Measurements from ENCODE around the gene BAK1.

BAK1 gene

GRCh38 chr6:33579828-33580714, at the start of gene BAK1:
TSS of gene BAK1 (minus strand) at chr6:33580276. CDS start at chr6:33577604, 2,672 bp downstream.
- peak within 1 kb of the TSS; percentile 98 for H3K4me3 ChIP-seq (ENCODE audit: low read length)
- peak within 1 kb of the TSS; percentile 97 for H3K9ac ChIP-seq (ENCODE audit: low read length)
- H3K27me3 ChIP-seq (ENCODE audit: control insufficient read depth, insufficient read depth, low read length) = no peaks in the 10 kb centered on the region
- H3K9me3 ChIP-seq (ENCODE audit: control insufficient read depth, low read length) = no peaks in the 10 kb centered on the region
- peaks cover 7% of the 10 kb centered on the region for H3K36me3 ChIP-seq (ENCODE audit: control insufficient read depth, insufficient read depth, low read length)
- H3K4me1 ChIP-seq (ENCODE audit: control insufficient read depth, insufficient read depth, low read length) = peaks cover 40% of the 10 kb centered on the region

GRCh38 chr6:33628401-33628964, 48.4 kb upstream of the BAK1 start:
- Histone ChIP-seq H3K4me1 (ENCODE audit: control insufficient read depth, insufficient read depth, low read length) (peaks cover 92% of the 10 kb centered on the region), H3K36me3 (ENCODE audit: control insufficient read depth, insufficient read depth, low read length) (no peaks in the 10 kb centered on the region), H3K27me3 (ENCODE audit: control insufficient read depth, insufficient read depth, low read length) (no peaks in the 10 kb centered on the region), H3K9me3 (ENCODE audit: control insufficient read depth, low read length) (no peaks in the 10 kb centered on the region), H3K9ac (ENCODE audit: low read length) (no peak overlapping the region), H3K4me3 (ENCODE audit: low read length) (no peak overlapping the region)

GRCh38 chr6:33627876-33628275, 47.8 kb upstream of the BAK1 start:
- H3K4me3 ChIP-seq (ENCODE audit: low read length) = no peak overlapping the region
- H3K27me3 ChIP-seq (ENCODE audit: control insufficient read depth, insufficient read depth, low read length) = no peaks in the 10 kb centered on the region
- peak overlapping the region; percentile 9 for H3K9ac ChIP-seq (ENCODE audit: low read length)
- no peaks in the 10 kb centered on the region for H3K36me3 ChIP-seq (ENCODE audit: control insufficient read depth, insufficient read depth, low read length)
- peaks cover 90% of the 10 kb centered on the region for H3K4me1 ChIP-seq (ENCODE audit: control insufficient read depth, insufficient read depth, low read length)
- H3K9me3 ChIP-seq (ENCODE audit: control insufficient read depth, low read length) = no peaks in the 10 kb centered on the region

- Histone ChIP-seq H3K27me3 (ENCODE audit: control insufficient read depth, insufficient read depth, low read length) (no peaks in the 10 kb centered on the region), H3K9ac (ENCODE audit: low read length) (peak overlapping the region; percentile 99), H3K4me3 (ENCODE audit: low read length) (peak overlapping the region; percentile 15), H3K9me3 (ENCODE audit: control insufficient read depth, low read length) (no peaks in the 10 kb centered on the region), H3K4me1 (ENCODE audit: control insufficient read depth, insufficient read depth, low read length) (peaks cover 64% of the 10 kb centered on the region), H3K36me3 (ENCODE audit: control insufficient read depth, insufficient read depth, low read length) (no peaks in the 10 kb centered on the region)
Observed at GRCh38 chr6:33624856-33625255, 44.8 kb upstream of the BAK1 start.

GRCh38 chr6:33623895-33624381, 43.9 kb upstream of the BAK1 start:
- Histone ChIP-seq H3K9ac (ENCODE audit: low read length) (peak overlapping the region; percentile 99), H3K4me1 (ENCODE audit: control insufficient read depth, insufficient read depth, low read length) (peaks cover 66% of the 10 kb centered on the region), H3K9me3 (ENCODE audit: control insufficient read depth, low read length) (no peaks in the 10 kb centered on the region), H3K27me3 (ENCODE audit: control insufficient read depth, insufficient read depth, low read length) (no peaks in the 10 kb centered on the region), H3K36me3 (ENCODE audit: control insufficient read depth, insufficient read depth, low read length) (no peaks in the 10 kb centered on the region), H3K4me3 (ENCODE audit: low read length) (peak overlapping the region; percentile 9)

GRCh38 chr6:33622456-33623431, 42.7 kb upstream of the BAK1 start:
- Histone ChIP-seq H3K9me3 (ENCODE audit: control insufficient read depth, low read length) (no peaks in the 10 kb centered on the region), H3K4me1 (ENCODE audit: control insufficient read depth, insufficient read depth, low read length) (peaks cover 55% of the 10 kb centered on the region), H3K4me3 (ENCODE audit: low read length) (peak overlapping the region; percentile 87), H3K27me3 (ENCODE audit: control insufficient read depth, insufficient read depth, low read length) (no peaks in the 10 kb centered on the region), H3K36me3 (ENCODE audit: control insufficient read depth, insufficient read depth, low read length) (no peaks in the 10 kb centered on the region), H3K9ac (ENCODE audit: low read length) (peak overlapping the region; percentile 99)

GRCh38 chr6:33621711-33622388, 41.8 kb upstream of the BAK1 start:
- Histone ChIP-seq H3K9me3 (ENCODE audit: control insufficient read depth, low read length) (no peaks in the 10 kb centered on the region), H3K4me1 (ENCODE audit: control insufficient read depth, insufficient read depth, low read length) (peaks cover 49% of the 10 kb centered on the region), H3K4me3 (ENCODE audit: low read length) (peak overlapping the region; percentile 87), H3K9ac (ENCODE audit: low read length) (peak overlapping the region; percentile 99), H3K36me3 (ENCODE audit: control insufficient read depth, insufficient read depth, low read length) (no peaks in the 10 kb centered on the region), H3K27me3 (ENCODE audit: control insufficient read depth, insufficient read depth, low read length) (no peaks in the 10 kb centered on the region)

GRCh38 chr6:33620856-33621710, 41.0 kb upstream of the BAK1 start, which contains the start of gene ITPR3:
TSS of gene ITPR3 (plus strand) at chr6:33621322. CDS start at chr6:33621603, 281 bp downstream.
- no peaks in the 10 kb centered on the region for H3K36me3 ChIP-seq (ENCODE audit: control insufficient read depth, insufficient read depth, low read length)
- H3K9ac ChIP-seq (ENCODE audit: low read length) = peak within 1 kb of the TSS; percentile 99
- peaks cover 43% of the 10 kb centered on the region for H3K4me1 ChIP-seq (ENCODE audit: control insufficient read depth, insufficient read depth, low read length)
- no peaks in the 10 kb centered on the region for H3K27me3 ChIP-seq (ENCODE audit: control insufficient read depth, insufficient read depth, low read length)
- H3K4me3 ChIP-seq (ENCODE audit: low read length) = peak within 1 kb of the TSS; percentile 87
- H3K9me3 ChIP-seq (ENCODE audit: control insufficient read depth, low read length) = no peaks in the 10 kb centered on the region

GRCh38 chr6:33620158-33620855, 40.2 kb upstream of the BAK1 start:
- no peaks in the 10 kb centered on the region for H3K9me3 ChIP-seq (ENCODE audit: control insufficient read depth, low read length)
- H3K27me3 ChIP-seq (ENCODE audit: control insufficient read depth, insufficient read depth, low read length) = no peaks in the 10 kb centered on the region
- H3K9ac ChIP-seq (ENCODE audit: low read length) = peak overlapping the region; percentile 79
- H3K36me3 ChIP-seq (ENCODE audit: control insufficient read depth, insufficient read depth, low read length) = no peaks in the 10 kb centered on the region
- peaks cover 36% of the 10 kb centered on the region for H3K4me1 ChIP-seq (ENCODE audit: control insufficient read depth, insufficient read depth, low read length)
- peak overlapping the region; percentile 80 for H3K4me3 ChIP-seq (ENCODE audit: low read length)

GRCh38 chr6:33619166-33619840, 39.2 kb upstream of the BAK1 start:
- H3K9me3 ChIP-seq (ENCODE audit: control insufficient read depth, low read length) = no peaks in the 10 kb centered on the region
- H3K4me3 ChIP-seq (ENCODE audit: low read length) = no peak overlapping the region
- no peaks in the 10 kb centered on the region for H3K27me3 ChIP-seq (ENCODE audit: control insufficient read depth, insufficient read depth, low read length)
- no peaks in the 10 kb centered on the region for H3K36me3 ChIP-seq (ENCODE audit: control insufficient read depth, insufficient read depth, low read length)
- H3K4me1 ChIP-seq (ENCODE audit: control insufficient read depth, insufficient read depth, low read length) = peaks cover 26% of the 10 kb centered on the region
- H3K9ac ChIP-seq (ENCODE audit: low read length) = no peak overlapping the region

Data from mucosa of stomach (tissue), 1 donor.